HG02642 (cell line): Measurements from ENCODE around the gene GMDS.

Experiments
- ATAC-seq: cut with Tn5 transposase; IDR thresholded peaks from one replicate; pipeline ENCODE4 v1.9.1; 2021; ENCODE audit warnings: mild to moderate bottlenecking; ENCODE audit not compliant: unreplicated experiment, poor library complexity

GMDS gene

GRCh38 chr6:1796706-1797529, 448.5 kb downstream of the GMDS start:
- peak; percentile 79 for ATAC-seq

GRCh38 chr6:1795910-1796309, 449.5 kb downstream of the GMDS start:
- ATAC-seq, result no peak

GRCh38 chr6:1792989-1793388, 452.4 kb downstream of the GMDS start:
- ATAC-seq, result no peak

- no peak for ATAC-seq
Observed at GRCh38 chr6:1790684-1791083, 454.7 kb downstream of the GMDS start.

GRCh38 chr6:1789092-1789491, 456.3 kb downstream of the GMDS start:
- ATAC-seq, result no peak

GRCh38 chr6:1787894-1788293, 457.5 kb downstream of the GMDS start:
- no peak for ATAC-seq

- ATAC-seq, result no peak
Observed at GRCh38 chr6:1786455-1787453, 458.7 kb downstream of the GMDS start.

GRCh38 chr6:1784422-1784884, 461.0 kb downstream of the GMDS start:
- ATAC-seq, result no peak

- ATAC-seq, result no peak
Observed at GRCh38 chr6:1781817-1782184, 463.6 kb downstream of the GMDS start.

- no peak for ATAC-seq
Observed at GRCh38 chr6:1781152-1781816, 464.1 kb downstream of the GMDS start.

- ATAC-seq, result no peak
Observed at GRCh38 chr6:1780251-1780867, 465.0 kb downstream of the GMDS start.

- no peak for ATAC-seq
Observed at GRCh38 chr6:1778686-1779235, 466.6 kb downstream of the GMDS start.

- no peak for ATAC-seq
Observed at GRCh38 chr6:1777921-1778685, 467.3 kb downstream of the GMDS start.

GRCh38 chr6:1775441-1775840, 470.0 kb downstream of the GMDS start:
- no peak for ATAC-seq

- ATAC-seq, result no peak
Observed at GRCh38 chr6:1774226-1774915, 471.0 kb downstream of the GMDS start.

GRCh38 chr6:1773700-1774099, 471.7 kb downstream of the GMDS start:
- no peak for ATAC-seq

- ATAC-seq, result no peak
Observed at GRCh38 chr6:1770968-1771723, 474.3 kb downstream of the GMDS start.

GRCh38 chr6:1770435-1770843, 475.0 kb downstream of the GMDS start:
- ATAC-seq, result peak; percentile 48
